Neural crest cell (in vitro differentiated cells): ENCODE results near the gene PLXND1. TPM values are rescaled to one million over a fixed set of nuclear protein-coding genes. Genes with fewer than 3 reads are reported as not detected.

Source experiments
- DNase-seq: peaks from one replicate; pipeline ENCODE4 v3.0.0; 2021; ENCODE audit warnings: low read depth, mixed read lengths, low spot score
- H3K27ac Mint-ChIP-seq: one replicate; pipeline ENCODE4 v1.8.0; 2021; ENCODE audit warnings: mild to moderate bottlenecking, mixed read lengths; ENCODE audit not compliant: unreplicated experiment
- H3K27me3 Mint-ChIP-seq: 2 replicates; pipeline ENCODE4 v1.8.0; 2021; ENCODE audit warnings: low read depth, mild to moderate bottlenecking, mixed read lengths
- H3K36me3 Mint-ChIP-seq: 2 replicates; pipeline ENCODE4 v1.8.0; 2021; ENCODE audit warnings: low read depth, mild to moderate bottlenecking, mixed read lengths
- H3K4me1 Mint-ChIP-seq: 2 replicates; pipeline ENCODE4 v1.8.0; 2021; ENCODE audit warnings: mixed read lengths
- H3K4me3 Mint-ChIP-seq: one replicate; pipeline ENCODE4 v1.8.0; 2021; ENCODE audit warnings: mild to moderate bottlenecking, mixed read lengths
- H3K9me3 Mint-ChIP-seq: 2 replicates; pipeline ENCODE4 v1.8.0; 2021; ENCODE audit warnings: mixed read lengths
- CTCF ChIP-seq: fragments of 200-600 bp; sonication (generic); conservative IDR thresholded peaks from 2 replicates; pipeline ENCODE4 v1.5.0; 2021; ENCODE audit warnings: antibody characterized with exemption, mild to moderate bottlenecking
- total RNA-seq: library from RNA; stranded (reverse); gene quantifications from 2 replicates; pipeline ENCODE4 v1.2.1, GENCODE V29; 2021

PLXND1 gene
- total RNA-seq, 1 donor from 2014 or later, result 39.4 TPM

- H3K4me3 Mint-ChIP-seq, result no peak overlapping the region
- DNase-seq, result no peak
- no peaks in the 10 kb centered on the region for H3K4me1 Mint-ChIP-seq
- no peak for TF ChIP-seq CTCF
- no peaks in the 10 kb centered on the region for H3K9me3 Mint-ChIP-seq
- H3K27ac Mint-ChIP-seq, result no peak overlapping the region
- no peaks in the 10 kb centered on the region for H3K36me3 Mint-ChIP-seq
- no peaks in the 10 kb centered on the region for H3K27me3 Mint-ChIP-seq
These were observed 23.7 kb downstream of the PLXND1 start for GRCh38 chr3:129582799-129583198.

- Mint-ChIP-seq H3K27ac (no peak overlapping the region), H3K36me3 (no peaks in the 10 kb centered on the region), H3K4me3 (no peak overlapping the region), H3K9me3 (no peaks in the 10 kb centered on the region), H3K4me1 (no peaks in the 10 kb centered on the region), H3K27me3 (no peaks in the 10 kb centered on the region)
- no peak for TF ChIP-seq CTCF
- DNase-seq, result no peak
These were observed 24.9 kb downstream of the PLXND1 start for GRCh38 chr3:129581623-129582022.

DNA sequence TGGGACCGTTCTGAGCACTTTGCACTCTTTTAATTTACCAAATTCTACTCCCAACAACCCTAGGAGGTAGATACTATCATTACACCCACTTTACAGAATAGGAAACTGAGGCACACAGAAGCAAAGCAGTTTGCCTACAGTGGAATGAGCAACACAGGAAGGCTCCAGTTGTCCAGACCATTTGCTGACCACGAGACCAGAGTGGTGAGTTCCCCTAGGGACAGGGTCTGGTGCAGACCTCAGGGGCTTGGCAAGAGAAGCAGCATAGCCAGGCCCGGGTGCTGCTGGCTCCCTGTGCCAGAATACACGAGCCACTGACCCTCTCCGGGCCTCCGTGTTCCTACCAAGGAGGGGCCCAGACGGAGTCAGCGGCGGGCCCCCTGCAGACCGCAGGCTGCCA is 26.5 kb downstream of the PLXND1 start:
- no peak for TF ChIP-seq CTCF
- no peaks in the 10 kb centered on the region for H3K36me3 Mint-ChIP-seq
- no peaks in the 10 kb centered on the region for H3K9me3 Mint-ChIP-seq
- no peak overlapping the region for H3K27ac Mint-ChIP-seq
- H3K4me3 Mint-ChIP-seq, result no peak overlapping the region
- H3K4me1 Mint-ChIP-seq, result no peaks in the 10 kb centered on the region
- no peaks in the 10 kb centered on the region for H3K27me3 Mint-ChIP-seq
- no peak for DNase-seq

- H3K9me3 Mint-ChIP-seq, result no peaks in the 10 kb centered on the region
- H3K36me3 Mint-ChIP-seq, result no peaks in the 10 kb centered on the region
- no peak overlapping the region for H3K4me3 Mint-ChIP-seq
- H3K4me1 Mint-ChIP-seq, result no peaks in the 10 kb centered on the region
- DNase-seq, result no peak
- H3K27me3 Mint-ChIP-seq, result no peaks in the 10 kb centered on the region
- no peak overlapping the region for H3K27ac Mint-ChIP-seq
- TF ChIP-seq CTCF, result no peak
These were observed 28.3 kb downstream of the PLXND1 start for GRCh38 chr3:129577925-129578786.

DNA sequence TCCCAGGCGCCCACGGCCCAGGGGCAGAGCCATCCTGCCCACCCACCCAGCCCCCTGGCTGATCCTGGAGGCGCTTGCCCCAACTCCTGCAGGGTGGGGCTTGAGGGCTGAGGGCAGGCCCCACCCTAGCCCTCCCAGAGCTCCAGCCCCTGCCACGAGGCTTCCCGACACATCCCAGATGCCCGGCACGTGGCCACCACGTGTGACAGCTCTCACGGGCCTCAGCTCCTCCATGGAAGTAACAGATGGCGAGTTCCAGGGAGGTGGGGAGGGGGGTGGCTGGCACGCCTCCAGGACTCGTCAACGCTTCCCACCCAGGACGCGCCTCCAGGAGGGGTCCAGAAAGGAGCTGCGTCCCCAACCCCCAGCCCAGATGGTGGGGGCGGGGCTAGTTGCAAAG is 29.1 kb downstream of the PLXND1 start:
- no peaks in the 10 kb centered on the region for H3K36me3 Mint-ChIP-seq
- H3K27me3 Mint-ChIP-seq, result no peaks in the 10 kb centered on the region
- no peak overlapping the region for H3K4me3 Mint-ChIP-seq
- H3K27ac Mint-ChIP-seq, result no peak overlapping the region
- H3K4me1 Mint-ChIP-seq, result no peaks in the 10 kb centered on the region
- DNase-seq, result no peak
- no peaks in the 10 kb centered on the region for H3K9me3 Mint-ChIP-seq
- no peak for TF ChIP-seq CTCF
